ENCODE data around the gene DCAF12L2.
"Not testable (repeated sequence)": the region's sequence is repeated elsewhere in the genome, so short reads cannot be mapped to it uniquely, and the experiment has no call there.

The DCAF12L2 gene

GRCh38 chrX:126165721-126166461, at the start of gene DCAF12L2:
DCAF12L2 (minus strand) TSS chrX:126166289; CDS start chrX:126165924, 365 bp downstream.
- DNase-seq = no peak

DNA sequence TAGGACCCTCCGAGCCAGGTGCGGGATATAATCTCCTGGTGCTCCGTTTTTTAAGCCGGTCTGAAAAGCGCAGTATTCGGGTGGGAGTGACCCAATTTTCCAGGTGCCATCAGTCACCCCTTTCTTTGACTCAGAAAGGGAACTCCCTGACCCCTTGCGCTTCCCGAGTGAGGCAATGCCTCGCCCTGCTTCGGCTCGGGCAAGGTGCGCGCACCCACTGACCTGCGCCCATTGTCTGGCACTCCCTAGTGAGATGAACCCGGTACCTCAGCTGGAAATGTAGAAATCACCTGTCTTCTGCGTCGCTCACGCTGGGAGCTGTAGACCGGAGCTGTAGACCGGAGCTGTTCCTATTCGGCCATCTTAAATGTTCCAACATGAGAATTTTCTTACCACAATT, 24.8 kb upstream of the DCAF12L2 start:
- not testable (repeated sequence) for DNase-seq

DNA sequence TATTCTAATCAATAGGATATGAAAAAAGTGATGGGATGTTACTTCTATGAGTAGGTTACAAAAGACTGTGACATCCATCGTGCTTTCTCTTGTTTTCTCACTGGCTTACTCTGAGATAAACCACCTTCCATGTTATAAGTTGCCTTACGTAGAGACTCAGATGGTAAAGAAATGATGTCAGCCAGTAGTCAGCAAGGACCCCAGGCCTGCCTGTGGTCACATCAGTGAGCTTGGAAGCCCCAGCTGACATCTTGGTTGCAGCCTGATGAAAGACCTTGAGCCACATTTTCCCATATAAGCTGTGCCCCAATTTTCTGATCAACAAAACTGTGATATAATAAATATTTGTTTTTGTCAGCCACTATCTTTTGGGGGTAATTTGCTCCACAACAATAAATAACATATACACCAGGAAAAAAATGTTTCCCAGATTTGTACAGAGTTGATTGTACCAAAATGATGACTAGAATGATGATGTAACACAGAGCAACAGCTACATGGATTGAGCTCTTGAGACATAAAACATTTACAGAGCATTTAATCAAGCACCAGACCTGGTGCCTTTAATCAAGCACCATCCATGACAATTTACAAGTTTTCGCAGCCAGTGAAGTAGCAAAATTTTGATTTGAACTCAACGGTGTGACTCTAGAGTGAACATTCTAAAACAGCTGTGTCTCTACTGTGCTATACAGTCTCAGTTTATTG, 11.2 kb upstream of the DCAF12L2 start:
- DNase-seq = no peak

DNA sequence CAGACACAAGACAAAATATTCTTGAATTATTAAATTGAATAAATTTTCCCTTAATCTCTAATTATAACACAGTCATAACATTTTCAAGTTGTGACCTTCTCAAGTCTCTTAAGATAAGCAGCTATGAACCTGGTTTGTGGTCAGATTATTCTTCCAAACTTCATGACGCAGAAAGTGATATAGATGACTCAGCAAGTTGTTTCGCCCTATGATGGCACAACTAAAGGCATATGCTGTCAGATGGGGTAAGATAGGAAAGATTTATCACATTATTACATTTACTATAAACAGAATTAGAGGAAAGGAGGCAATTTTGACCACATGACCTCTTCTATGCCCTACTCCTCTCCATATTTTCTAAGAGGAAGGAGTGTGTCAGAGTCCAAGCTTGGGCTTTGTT, 4.6 kb upstream of the DCAF12L2 start:
- no peak for DNase-seq

GRCh38 chrX:126167560-126167959, 1.5 kb upstream of the DCAF12L2 start:
- DNase-seq = no peak

DNA sequence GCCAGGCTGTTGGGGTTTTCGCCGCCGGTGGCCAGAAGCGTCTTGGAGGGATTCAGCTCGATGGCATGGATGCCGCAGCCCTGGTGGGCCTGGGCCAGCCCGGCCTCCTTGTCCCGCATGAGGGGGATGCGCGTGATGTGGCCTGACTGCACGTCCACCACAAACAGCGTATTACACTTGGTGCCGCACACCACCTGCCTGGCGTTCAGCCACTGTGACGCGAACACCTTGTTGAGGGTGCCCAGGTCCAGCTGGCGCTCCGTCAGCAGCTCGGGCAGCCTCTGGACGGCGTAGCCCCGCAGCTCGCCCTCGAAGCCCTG, 728 bp downstream of the DCAF12L2 start:
- DNase-seq = no peak

GRCh38 chrX:126164689-126165400, 1.2 kb downstream of the DCAF12L2 start:
- DNase-seq = no peak

GRCh38 chrX:126164226-126164625, 1.9 kb downstream of the DCAF12L2 start:
- DNase-seq = no peak

GRCh38 chrX:126141014-126141413, 25.1 kb downstream of the DCAF12L2 start:
- DNase-seq = no peak

- DNase-seq = no peak
Measured at GRCh38 chrX:126137899-126138298, 28.2 kb downstream of the DCAF12L2 start.

DNA sequence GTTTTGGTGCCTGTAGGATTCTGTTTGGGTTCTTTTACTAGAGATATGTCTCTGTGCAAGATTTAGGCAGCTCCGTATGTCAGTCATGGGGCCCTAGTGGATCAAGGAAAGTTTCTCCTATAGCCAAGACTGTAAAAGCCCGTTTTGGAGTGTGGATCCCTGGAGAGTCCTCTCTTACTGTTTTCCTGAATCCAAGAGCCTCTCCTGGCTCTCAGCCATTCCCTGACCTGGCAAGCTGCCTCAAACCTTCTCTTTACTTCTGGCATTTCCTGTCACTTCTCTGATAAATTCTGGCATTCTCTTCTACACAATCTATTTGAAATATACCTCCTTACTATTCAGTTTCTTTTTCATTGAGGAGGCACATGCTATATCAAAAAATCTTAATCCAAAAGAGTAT, 41.4 kb downstream of the DCAF12L2 start:
- no peak for DNase-seq
